GM18519 (cell line): ENCODE results near the gene DDIT3.

Experiments
- ATAC-seq: cut with Tn5 transposase; IDR thresholded peaks from one replicate; pipeline ENCODE4 v1.9.1; 2021; ENCODE audit warnings: mild to moderate bottlenecking, moderate library complexity; ENCODE audit not compliant: unreplicated experiment, low FRiP score

The DDIT3 gene

DNA sequence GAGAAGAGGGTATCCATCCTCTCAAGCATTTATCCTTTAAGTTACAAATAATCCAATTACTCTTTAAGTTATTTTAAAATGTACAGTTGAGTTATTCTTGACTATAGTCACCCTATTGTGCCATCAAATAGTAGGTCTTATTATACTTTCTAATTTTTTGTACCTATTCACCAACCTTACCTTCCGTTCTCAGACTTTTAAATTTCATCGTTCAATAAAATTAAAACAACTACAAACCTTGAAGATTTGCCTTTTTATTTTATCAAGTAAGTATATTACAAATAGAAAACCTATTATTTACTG is 27.6 kb upstream of the DDIT3 start:
- ATAC-seq, result no peak

DNA sequence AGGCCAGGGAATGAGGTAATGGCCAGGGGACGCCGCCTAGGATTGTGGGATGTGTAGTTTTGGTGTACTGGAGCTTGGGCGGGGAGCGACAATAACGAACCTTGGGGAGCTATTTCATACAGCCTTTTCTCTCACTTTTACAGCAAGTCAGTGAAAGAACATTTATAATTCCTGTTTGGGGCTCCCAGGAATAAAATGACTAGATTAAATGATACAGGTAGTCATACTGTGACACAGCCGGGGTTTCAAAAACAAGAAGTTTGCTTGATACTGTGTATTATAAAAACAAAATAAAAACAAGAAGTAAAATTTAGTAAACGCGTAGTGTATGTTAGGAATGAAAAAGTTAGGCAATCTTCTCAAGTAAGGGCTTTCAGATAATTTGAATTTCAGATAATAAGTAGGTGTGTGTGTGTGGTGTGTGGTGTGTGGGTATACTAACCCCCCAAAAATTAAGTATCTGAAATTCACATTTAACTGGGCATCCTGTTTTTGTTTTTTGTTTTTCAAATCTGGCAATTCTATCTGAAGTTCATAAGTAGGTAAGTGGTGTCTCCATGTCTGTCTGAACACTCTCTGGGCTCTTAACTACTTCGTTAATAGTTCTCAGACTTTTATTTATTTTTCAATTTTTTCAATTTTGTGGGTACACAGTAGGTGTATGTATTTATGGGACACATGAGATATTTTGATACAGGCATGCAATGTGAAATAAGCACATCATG is 27.1 kb upstream of the DDIT3 start:
- no peak for ATAC-seq

DNA sequence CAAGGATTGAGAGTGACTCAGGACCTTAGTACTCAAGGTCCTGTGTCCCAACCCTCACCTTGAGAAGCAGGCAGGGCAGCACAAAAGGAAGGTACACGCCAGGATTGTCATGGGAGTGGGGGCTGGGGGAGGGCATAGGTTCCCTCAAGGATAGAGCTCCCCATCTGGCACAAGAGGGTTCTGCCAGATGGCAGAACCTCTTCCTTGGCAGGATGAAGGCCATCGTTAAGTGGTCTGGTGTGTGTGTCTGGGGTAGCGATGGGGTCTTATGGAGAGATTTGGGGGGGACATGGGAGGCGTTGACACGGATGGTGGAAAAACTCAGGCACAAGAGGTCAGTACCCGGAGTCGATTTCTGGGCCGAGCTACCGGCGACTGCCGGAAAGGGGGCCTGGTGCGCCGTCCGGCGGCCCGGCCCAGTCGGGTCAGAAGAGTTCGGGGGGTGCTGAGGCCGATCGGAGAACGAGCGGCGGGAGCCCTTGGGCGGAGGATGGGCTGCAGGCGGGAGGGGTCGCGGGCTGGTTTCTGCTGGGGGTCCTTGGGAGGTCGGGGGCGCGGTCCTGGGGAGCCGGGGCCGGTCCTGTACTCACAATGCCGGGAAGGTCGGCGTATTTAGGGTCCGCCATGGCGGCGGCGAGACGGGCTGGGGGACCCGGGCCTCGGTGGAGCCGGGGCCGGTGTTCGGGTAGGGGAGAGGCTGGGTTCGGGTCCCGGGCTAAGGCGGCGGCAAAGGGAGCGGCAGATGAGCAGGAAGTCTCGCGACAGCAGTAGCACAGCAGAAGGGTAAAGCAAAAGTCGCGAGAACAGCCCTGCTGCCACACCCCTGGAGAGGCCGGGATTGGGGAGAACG is 26.3 kb upstream of the DDIT3 start, which contains the start of gene DCTN2:
Gene DCTN2, minus strand, starts transcription at position 755 of the 850 bp plus-strand sequence. Its CDS starts 129 bp downstream, at position 626.
- ATAC-seq, result peak; percentile 94

DNA sequence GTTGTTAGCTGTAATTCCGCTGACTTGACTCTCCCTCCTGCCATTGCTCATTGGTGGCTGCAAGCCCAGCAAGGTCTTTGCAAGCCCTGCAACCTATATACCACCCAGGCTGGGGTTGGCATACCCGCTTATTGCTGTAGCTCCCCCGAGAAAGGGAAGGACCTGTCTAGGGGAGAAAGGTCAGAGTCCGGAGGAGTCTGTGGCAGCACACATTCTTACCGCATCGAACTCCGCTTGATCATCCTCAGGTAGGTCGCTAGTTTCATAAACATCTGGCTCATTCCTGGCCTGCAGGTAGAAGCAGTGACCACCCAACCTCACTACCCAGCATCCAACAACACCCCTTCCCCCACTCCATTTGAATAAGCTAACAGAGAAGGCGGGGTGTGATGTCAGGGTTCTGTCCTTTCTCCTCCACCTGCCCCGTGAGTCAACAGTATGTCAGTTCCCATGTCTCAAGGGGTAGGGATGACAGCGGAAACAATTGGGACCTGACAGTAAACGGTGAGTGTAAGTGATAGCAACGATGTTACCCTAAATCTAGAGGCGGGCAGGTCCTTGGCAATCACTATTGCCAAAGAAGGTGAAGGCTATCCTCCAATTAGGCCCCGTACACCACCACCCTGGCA is 25.6 kb upstream of the DDIT3 start:
- ATAC-seq, result no peak

DNA sequence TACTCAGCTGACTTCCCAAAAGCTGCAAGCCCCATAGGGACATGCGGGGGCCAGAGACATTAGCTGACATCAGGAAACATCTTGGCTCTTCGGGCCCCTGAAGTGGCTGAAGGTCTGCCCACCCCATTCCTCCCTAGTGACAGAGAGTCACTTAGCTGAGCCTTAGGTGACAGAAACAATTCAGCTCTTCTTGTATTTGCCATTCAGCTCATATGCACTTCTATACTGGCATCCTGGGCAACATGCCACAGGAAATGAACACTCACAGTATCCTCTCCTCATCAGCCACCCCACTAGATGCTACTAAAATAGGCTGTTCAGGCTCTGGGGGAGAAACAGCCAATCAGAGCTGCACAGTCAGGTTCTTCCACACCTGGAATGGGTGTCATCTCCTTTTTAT is 23.3 kb upstream of the DDIT3 start:
- ATAC-seq, result no peak

DNA sequence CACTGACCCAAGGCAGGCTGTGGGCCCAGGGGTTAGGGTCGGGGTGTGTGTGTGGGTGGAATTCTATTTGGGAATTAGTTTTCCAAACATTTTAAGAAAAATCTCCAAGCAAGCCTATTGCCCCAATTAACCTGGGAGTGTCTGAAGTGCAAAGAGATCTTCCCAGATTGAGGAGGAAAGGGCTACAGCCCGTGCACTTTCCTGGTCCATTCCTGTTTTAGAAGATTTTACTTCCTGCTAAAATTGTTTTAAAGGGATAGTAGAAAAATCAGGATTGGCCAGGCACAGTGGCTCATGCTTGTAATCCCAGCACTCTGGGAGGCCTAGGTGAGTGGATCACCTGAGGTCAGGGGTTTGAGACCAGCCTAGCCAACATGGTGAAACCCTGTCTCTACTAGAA is 21.4 kb upstream of the DDIT3 start:
- ATAC-seq, result no peak

DNA sequence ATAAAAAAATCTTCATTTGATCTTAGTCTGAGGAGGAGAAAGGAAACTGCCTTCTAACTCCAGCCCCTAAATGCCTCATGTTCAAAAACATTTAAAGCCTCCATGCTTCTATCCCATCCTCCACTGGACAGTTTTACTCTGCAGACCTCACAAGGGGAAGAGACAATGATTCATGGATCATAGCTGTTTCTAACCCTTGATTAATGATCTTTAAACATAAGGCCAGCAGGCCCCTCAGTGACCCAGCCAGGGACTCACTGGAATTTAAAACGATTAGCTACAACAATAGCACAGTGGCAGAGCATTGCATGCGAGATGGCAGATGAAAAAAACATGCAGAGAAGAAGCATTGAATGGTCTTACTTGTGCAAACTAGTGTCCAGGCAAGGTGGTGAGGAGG is 20.7 kb upstream of the DDIT3 start:
- no peak for ATAC-seq

DNA sequence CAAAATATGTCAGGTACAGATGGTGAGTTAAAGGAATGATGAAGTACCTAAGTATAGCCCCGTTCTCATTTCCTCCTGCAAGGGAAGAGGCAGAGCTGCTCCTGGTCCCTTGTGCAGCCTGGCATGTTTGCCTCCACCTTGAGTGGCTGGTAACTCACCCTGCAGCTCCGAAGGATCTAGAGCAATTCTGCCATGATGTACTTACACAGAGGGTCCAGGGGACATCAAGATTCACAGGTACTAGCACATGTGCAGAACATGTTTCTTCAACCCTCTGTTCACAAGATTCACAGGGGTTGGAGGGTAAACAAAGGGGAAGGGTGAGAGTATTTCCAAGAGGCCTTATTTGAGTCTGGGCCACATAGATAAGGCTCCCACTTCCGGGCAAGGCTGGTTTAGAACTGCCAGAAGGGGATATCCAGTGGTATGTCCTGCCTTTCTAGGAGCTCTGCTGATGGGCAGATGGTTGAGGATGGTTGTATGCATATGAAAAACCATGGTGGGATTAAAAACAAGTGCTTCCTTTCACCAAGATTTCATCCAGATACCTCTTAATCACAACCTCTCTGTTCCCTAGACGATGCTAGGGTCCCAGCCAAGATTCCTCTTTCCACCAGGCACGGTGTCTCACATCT is 18.9 kb upstream of the DDIT3 start:
- ATAC-seq, result no peak

DNA sequence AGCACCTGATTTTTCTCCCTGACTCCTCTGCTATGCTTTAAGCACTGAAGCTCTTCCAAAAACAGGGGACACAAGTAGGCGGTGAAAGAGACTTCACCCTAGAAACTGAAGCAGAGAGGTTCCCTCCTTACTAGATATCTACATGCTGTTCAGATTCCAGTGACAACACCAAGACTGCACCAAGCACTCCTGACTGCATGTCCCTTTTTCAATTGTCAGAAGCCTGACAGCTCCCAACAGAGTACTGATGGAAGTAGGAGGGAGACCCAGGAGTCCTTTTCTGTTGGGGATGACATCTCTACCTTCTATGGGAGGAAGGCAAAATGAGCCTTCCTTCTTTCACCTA is 16.3 kb upstream of the DDIT3 start:
- no peak for ATAC-seq

DNA sequence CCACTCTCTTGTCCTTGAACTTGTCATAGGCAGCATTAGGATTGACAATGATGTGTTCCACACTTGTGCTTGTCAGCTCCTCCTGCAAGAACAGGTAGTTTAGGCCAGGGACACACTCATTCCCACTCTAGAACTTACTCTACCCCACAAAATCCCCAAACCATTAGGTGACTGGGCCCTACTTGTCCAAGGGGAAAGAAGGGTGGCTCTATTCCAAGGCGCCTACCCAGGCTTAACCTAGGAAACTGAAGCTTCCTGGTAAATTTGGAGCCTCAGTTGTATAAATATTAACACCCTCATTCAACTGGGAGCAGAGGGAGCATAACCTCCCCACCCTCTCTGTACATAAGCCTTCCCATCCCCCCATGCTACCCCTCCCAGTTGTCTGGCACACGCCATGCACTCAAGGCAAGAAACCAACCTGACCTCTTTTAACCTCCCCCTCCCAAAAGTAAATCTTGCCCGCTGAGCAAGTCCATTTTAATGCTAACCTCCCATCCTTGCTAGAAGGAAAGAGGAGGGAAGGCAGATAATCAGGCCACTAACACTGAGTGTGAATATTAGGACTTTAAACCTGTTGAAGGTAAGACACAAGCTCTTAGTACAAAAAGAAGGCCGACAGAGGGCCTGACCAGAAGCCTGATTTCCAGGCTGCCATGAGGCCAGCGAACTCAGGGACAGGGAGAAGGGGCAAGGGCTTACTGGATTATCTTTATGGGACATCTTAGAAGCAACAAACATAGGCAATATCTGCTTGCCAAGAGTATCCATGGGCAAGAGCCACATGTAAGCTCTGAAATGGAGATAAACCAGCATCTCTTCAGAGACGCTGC is 15.7 kb upstream of the DDIT3 start:
- no peak for ATAC-seq

DNA sequence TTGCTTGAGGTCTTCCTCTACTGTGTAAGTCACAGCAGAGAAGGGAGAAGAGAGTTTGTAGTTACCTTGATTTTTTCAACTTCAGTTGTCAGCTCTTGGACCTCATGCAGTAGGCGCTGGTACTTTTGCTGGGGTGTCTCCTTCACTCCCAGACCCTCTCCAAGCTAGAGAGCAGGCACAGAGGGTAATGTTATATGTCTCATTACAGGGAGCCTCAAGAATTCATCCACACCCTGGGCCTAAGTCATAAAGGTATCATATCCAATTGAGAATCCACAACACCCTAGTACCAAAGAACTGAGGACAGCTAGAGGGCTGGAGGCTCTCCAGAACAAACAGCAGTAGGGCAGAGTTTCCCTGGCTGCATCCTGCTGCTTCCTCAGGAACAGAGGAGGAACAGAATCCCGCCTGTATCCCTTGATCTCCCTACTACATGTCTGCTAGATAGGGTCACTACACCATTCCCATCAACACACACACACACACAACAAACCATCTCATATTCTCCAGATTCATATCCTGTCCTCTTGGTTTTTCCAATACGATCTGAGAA is 14.8 kb upstream of the DDIT3 start:
- ATAC-seq, result no peak

DNA sequence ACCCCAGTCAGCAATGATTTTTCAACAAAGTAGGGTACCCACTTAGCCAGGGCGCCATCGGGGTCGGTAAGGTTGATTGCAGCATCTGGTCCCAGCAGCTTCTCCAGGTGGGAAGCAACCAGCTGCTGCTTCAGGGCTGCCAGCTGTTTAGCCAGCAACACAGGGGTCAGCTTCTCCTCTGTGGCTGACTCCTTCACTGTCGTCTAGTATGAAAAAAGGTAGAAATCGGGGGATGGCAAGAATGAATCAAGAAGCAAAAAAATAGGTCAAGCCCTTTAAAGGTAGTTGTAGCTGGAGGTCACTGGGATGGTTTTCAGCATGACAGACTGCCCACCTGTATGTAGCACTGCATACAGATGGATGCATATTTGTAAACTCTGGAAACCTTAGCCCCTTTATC is 13.9 kb upstream of the DDIT3 start:
- no peak for ATAC-seq

DNA sequence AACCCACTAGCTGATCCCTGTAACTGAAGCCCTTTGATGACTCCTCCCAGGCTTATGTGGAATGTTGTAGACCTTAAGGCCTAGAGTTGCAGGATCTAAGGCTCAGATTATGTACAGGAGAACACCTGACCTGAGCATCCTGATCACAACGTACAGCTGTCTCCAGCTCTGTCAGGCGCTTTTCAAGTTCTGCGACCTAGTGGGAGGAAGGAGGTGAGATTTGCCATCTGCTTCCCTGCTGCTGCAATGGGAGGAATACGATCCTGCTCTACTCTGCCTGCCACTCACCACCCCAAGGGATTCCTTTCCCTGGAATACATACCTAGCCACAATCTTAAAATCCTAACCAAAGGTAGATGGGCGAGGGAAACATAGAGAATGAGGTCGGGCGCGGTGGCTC is 12.8 kb upstream of the DDIT3 start:
- ATAC-seq, result no peak

DNA sequence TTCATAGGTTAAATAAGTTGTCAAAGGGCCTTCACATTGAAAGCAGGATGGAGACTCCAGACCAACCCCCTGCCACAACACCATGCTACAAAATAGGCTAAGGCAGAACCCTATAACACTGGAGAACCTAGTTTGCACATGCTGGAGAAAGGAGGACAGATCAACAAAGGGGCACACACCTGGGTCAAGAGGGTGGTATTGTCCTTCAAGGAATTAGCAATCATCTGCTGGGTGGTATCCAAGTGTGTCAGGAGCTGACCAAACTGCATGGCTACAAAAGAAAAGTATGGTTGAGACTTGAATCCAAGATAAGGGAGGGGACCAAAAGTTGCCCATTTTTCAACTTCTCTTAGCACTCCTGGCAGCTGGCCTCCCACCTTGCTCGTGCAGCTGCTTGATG is 11.5 kb upstream of the DDIT3 start:
- no peak for ATAC-seq

DNA sequence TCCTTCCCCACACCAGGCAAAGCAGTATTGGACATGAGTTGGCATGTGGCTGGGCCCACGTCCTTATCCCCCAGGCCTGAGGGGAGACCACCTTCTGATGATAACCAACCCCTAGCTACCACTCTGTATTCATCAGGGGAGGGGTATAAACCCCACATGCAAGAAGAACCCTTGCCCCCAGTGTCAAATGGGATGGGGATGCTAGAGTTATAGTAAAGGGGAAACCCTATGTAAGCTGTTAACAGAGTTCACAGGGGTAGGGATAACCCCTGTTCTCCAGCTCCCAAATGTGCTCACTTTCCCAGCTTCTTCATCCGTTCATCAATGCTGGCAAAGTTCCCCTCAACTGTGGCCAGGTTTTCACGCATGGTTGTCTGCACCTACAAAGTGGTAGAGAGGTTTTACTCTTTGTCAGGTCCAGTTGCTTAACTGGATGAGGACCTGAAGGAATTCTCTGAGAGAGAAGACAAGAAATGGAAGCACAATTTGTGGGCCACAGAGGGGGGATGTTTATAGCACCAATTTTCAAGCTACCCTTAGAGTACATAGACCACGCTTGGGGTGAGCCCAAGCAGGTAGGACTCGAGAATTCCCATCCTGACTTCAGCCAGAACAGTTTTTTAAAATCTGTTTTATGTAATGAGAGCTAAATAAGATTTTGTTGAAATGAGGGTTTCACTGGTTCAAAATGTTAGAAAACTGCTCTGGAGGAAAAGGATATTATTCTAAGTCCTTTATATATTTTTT is 10.3 kb upstream of the DDIT3 start:
- no peak for ATAC-seq

DNA sequence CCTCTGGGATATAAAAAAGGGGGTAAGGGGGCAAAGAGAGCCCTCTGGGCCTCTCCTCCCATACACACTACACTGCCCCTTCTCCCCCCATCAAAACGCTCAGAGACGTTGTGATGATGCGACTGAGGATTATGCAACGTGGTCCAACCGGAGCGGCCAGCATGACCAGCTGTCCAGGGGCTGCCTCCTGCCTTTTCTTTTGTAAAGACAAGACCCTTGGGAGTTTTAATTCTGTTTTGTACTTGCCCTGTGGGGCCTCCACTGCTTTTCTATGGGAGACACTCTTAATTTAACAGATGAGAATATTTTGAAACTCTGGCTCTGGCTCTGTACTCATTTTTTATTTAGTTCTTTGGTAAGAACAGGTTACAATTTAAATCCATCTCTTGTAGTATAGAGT is 9.5 kb upstream of the DDIT3 start:
- no peak for ATAC-seq

DNA sequence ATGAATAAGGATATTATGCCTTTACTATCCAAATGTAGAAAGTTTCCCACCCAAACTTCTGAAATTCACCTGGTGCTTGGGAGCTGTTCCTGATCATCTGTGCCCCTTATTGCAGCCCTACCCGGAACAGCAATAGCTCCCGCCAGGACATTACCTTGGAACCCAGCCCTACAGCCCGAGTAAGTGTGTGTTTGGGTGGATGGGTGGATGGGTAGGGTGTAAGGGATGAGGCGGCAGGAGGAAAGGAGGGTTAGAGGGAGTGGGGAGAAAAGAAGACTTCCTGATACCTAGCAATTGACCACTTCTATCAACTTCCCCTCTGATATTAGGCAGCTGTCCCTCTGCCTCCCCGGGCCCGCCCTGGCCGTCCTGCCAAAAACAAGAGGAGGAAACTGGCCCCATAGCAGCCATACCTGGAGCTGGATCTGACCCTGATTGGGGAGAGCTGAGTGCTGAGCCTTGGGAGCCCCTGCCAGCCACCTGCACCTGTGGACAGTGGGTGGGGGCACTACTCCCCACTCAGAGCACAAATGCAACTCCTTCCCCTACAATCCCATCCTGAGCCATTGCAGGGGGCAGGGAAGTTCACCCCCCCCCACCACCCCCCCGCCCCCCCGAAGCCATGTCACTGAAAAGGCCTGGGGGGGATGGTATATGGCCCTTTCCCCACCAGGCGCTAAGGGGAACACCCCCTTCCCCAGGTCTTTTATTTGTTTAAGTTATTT is 8.7 kb upstream of the DDIT3 start:
- no peak for ATAC-seq

DNA sequence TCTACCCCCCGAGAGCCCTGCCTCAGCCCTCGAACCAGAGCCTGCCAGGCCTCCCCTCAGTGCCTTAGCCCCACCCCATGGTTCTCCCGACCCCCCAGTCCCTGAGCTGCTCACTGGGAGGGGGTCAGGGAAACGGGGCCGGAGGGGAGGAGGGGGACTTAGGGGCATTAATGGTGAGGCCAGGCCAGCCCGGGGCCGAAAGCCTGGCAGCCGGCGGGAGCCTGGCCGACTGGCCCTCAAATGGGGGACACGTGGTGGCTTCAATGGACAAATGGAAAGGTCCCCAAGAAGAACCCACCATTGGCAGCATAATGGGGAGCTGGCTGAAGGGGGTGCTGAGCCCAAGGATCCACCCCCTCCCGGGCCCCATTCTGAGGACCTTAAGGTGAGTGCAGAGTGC is 7.9 kb upstream of the DDIT3 start:
- no peak for ATAC-seq

DNA sequence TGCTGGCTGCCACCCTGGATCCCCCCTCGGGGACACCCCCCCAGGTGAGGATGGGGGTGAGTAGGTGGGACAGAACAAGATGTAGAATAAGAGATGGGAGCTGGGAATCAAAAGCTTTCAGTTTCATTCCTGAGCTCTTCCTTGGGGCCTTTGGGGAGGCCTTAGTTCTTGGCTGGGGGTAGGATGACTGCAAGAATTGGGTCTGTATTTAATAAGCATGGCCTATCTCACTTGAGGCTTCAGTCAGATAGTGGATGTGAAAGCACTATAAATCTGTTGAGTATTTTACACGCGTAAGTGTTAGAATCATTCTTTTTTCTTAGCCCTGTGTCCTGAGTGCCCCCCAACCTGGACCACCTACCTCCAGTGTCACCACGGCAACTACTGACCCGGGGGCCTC is 6.9 kb upstream of the DDIT3 start:
- ATAC-seq, result no peak
